GM21447 (cell line): ENCODE data around the gene KDM4D.
"Not testable (repeated sequence)": the region's sequence is repeated elsewhere in the genome, so short reads cannot be mapped to it uniquely, and the experiment has no call there.

Experiments used
- ATAC-seq: cut with Tn5 transposase; IDR thresholded peaks from one replicate; pipeline ENCODE4 v1.9.1; 2021; ENCODE audit not compliant: unreplicated experiment

KDM4D gene

GRCh38 chr11:94956963-94957362 lies 16.5 kb upstream of the KDM4D start:
- ATAC-seq, result no peak

- no peak for ATAC-seq
Measured at GRCh38 chr11:94958121-94958696, 15.3 kb upstream of the KDM4D start.

- ATAC-seq, result no peak
Measured at GRCh38 chr11:94959179-94959578, 14.3 kb upstream of the KDM4D start.

- ATAC-seq, result no peak
Measured at GRCh38 chr11:94960488-94960887, 13.0 kb upstream of the KDM4D start.

- no peak for ATAC-seq
Measured at GRCh38 chr11:94961255-94961654, 12.3 kb upstream of the KDM4D start.

- ATAC-seq, result no peak
Measured at GRCh38 chr11:94964934-94965333, 8.6 kb upstream of the KDM4D start.

- no peak for ATAC-seq
Measured at GRCh38 chr11:94968334-94968958, 5.1 kb upstream of the KDM4D start.

- ATAC-seq, result no peak
Measured at GRCh38 chr11:94972700-94973098, 810 bp upstream of the KDM4D start.

GRCh38 chr11:94974178-94974577 lies 669 bp downstream of the KDM4D start:
- ATAC-seq, result no peak

- no peak for ATAC-seq
Measured at GRCh38 chr11:94975599-94975998, 2.1 kb downstream of the KDM4D start.

- ATAC-seq, result no peak
Measured at GRCh38 chr11:94987378-94987777, 13.9 kb downstream of the KDM4D start.

- no peak for ATAC-seq
Measured at GRCh38 chr11:94988748-94989147, 15.2 kb downstream of the KDM4D start.

GRCh38 chr11:94993400-94993943 lies 20.0 kb downstream of the KDM4D start:
- ATAC-seq, result no peak

- no peak for ATAC-seq
Measured at GRCh38 chr11:94997437-94997836, 23.9 kb downstream of the KDM4D start.

GRCh38 chr11:94998285-94998684 lies 24.8 kb downstream of the KDM4D start:
- ATAC-seq, result no peak

- ATAC-seq, result no peak
Measured at GRCh38 chr11:95003716-95004115, 30.2 kb downstream of the KDM4D start.

GRCh38 chr11:95005642-95006041 lies 32.1 kb downstream of the KDM4D start:
- ATAC-seq, result no peak

GRCh38 chr11:95011376-95011775 lies 37.9 kb downstream of the KDM4D start:
- no peak for ATAC-seq

- ATAC-seq, result no peak
Measured at GRCh38 chr11:95014184-95014821, 40.8 kb downstream of the KDM4D start.

- no peak for ATAC-seq
Measured at GRCh38 chr11:95016139-95016538, 42.6 kb downstream of the KDM4D start.

GRCh38 chr11:95021468-95021867 lies 48.0 kb downstream of the KDM4D start:
- ATAC-seq, result not testable (repeated sequence)

- ATAC-seq, result no peak
Measured at GRCh38 chr11:95024958-95025357, 51.4 kb downstream of the KDM4D start, which contains the start of gene KDM4E. TSS of gene KDM4E (plus strand) at chr11:95025258. CDS start at chr11:95025558, 300 bp downstream.
